HepG2 (cell line): ENCODE results near the gene NANOGP8. TPM values are rescaled to one million over a fixed set of nuclear protein-coding genes. Genes with fewer than 3 reads are reported as not detected.

Source experiments
- ATAC-seq: fragments of 200-7000 bp; cut with Tn5 transposase; 3 replicates; pipeline ENCODE4 v1.9.1; 2020; ENCODE audit warnings: mild to moderate bottlenecking, moderate library complexity
- BruUV-seq: library from RNA; stranded (reverse); fragments of 400-500 nt; replicated peaks from 2 replicates; lab custom pipeline; 2021; lab: Mats Ljungman, UMichigan
- CTCF ChIA-PET: fragments of 300-600 bp; formaldehyde crosslinking; extraction: SDS; loops from one replicate; lab custom pipeline; 2021; ENCODE audit warnings: low total read pairs, inconsistent platforms, low intra/inter-chr PET ratio; lab: Yijun Ruan, JAX
- POLR2A ChIA-PET: fragments of 350-600 bp; sonication (Branson Sonifier 250); formaldehyde crosslinking; loops from one replicate; lab custom pipeline; 2020; ENCODE audit warnings: antibody characterized with exemption, inconsistent platforms; lab: Yijun Ruan, JAX
- DNase-seq: peaks from one replicate; pipeline ENCODE4 v3.0.0-alpha.2; 2015; ENCODE audit warnings: low spot score
- FAIRE-seq: peaks from 3 replicates; lab custom pipeline; 2011; peaks lifted over from hg19 to GRCh38; lab: Jason Lieb, UNC
- H2AFZ ChIP-seq: one replicate; pipeline ENCODE4 v1.6.1; 2011; ENCODE audit warnings: low read length, inconsistent platforms
- H3K27ac ChIP-seq: fragments of 300-600 bp; 3 replicates; pipeline ENCODE4 v1.8.0; 2011; ENCODE audit warnings: mixed run types, mild to moderate bottlenecking, mixed read lengths, low read length, inconsistent platforms; ENCODE audit not compliant: insufficient read depth; ENCODE audit errors: extremely low read length
- H3K27me3 ChIP-seq, 2 experiments: fragments of 200-600 bp in 1 of 2; 2 replicates in 1 of 2; 3 replicates in 1 of 2; pipeline versions ENCODE4 v1.6.0 to v1.8.0; 2011; ENCODE audit warnings: low read length in 2 of 2, mild to moderate bottlenecking in 2 of 2, moderate library complexity in 2 of 2, inconsistent platforms in 1 of 2; ENCODE audit not compliant: insufficient read depth in 2 of 2, control insufficient read depth in 1 of 2
- H3K36me3 ChIP-seq, 2 experiments: fragments of 200-600 bp in 1 of 2; replicated peaks in 1 of 2; 2 replicates in 1 of 2; 3 replicates in 1 of 2; pipeline versions ENCODE4 v1.5.1 to v1.8.0; 2011; ENCODE audit warnings: low read length in 2 of 2, inconsistent platforms in 1 of 2; ENCODE audit not compliant: insufficient read depth in 2 of 2, control insufficient read depth in 1 of 2
- H3K4me1 ChIP-seq: 2 replicates; pipeline ENCODE4 v1.5.1; 2012; ENCODE audit warnings: low read length, inconsistent platforms; ENCODE audit not compliant: insufficient read depth
- H3K4me2 ChIP-seq: 2 replicates; pipeline ENCODE4 v1.6.0; 2011; ENCODE audit warnings: low read depth, low read length, inconsistent platforms
- H3K4me3 ChIP-seq, 3 experiments: fragments of 200-600 bp in 1 of 3; sonication (generic), shearing (Covaris generic) in 1 of 3; replicated peaks in 1 of 3; 2 replicates each; pipeline ENCODE4 v1.5.1; 2011 to 2016; ENCODE audit warnings: low read length in 3 of 3, inconsistent platforms in 2 of 3, low read depth in 2 of 3, mild to moderate bottlenecking in 2 of 3, control low read depth in 1 of 3, mixed read lengths in 1 of 3; ENCODE audit not compliant: insufficient read depth in 1 of 3
- H3K79me2 ChIP-seq: one replicate; pipeline ENCODE4 v1.6.1; 2011; ENCODE audit warnings: low read length, inconsistent platforms; ENCODE audit not compliant: insufficient read depth
- H3K9ac ChIP-seq: 2 replicates; pipeline ENCODE4 v1.6.0; 2011; ENCODE audit warnings: mild to moderate bottlenecking, low read depth, low read length, inconsistent platforms; ENCODE audit not compliant: insufficient read depth
- H3K9me3 ChIP-seq: 2 replicates; pipeline ENCODE4 v1.5.1; 2012; ENCODE audit warnings: mild to moderate bottlenecking, low read length
- H4K20me1 ChIP-seq: 2 replicates; pipeline ENCODE4 v1.6.0; 2011; ENCODE audit warnings: inconsistent platforms, mild to moderate bottlenecking, low read length, moderate library complexity; ENCODE audit not compliant: insufficient read depth
- BCL3 ChIP-seq: sonication (generic); formaldehyde crosslinking; IDR thresholded peaks from 2 replicates; pipeline ENCODE4 v1.5.1; 2020; ENCODE audit warnings: mild to moderate bottlenecking, missing genetic modification reagents, moderate library complexity
- CREB1 ChIP-seq, 2 experiments: fragments of 450-650 bp in 1 of 2; IDR thresholded peaks; 2 replicates each; pipeline ENCODE4 v1.6.1; 2016 to 2017; ENCODE audit warnings: control low read depth in 1 of 2, mild to moderate bottlenecking in 1 of 2, missing compliant biosample characterization in 1 of 2, missing genetic modification characterization in 1 of 2
- GATA4 ChIP-seq: sonication (generic); IDR thresholded peaks from 2 replicates; pipeline ENCODE4 v1.6.1; 2016; ENCODE audit warnings: antibody characterized with exemption, low read depth, borderline replicate concordance
- MYPOP ChIP-seq: sonication (generic); formaldehyde crosslinking; IDR thresholded peaks from 2 replicates; pipeline ENCODE4 v1.8.1; 2023; ENCODE audit warnings: mild to moderate bottlenecking, moderate library complexity, missing genetic modification reagents
- SAP130 ChIP-seq: IDR thresholded peaks from 2 replicates; pipeline ENCODE4 v1.6.1; 2016; ENCODE audit warnings: low read depth
- SNAPC2 ChIP-seq: sonication (generic); formaldehyde crosslinking; IDR thresholded peaks from 2 replicates; pipeline ENCODE4 v1.8.1; 2022; ENCODE audit warnings: mild to moderate bottlenecking, missing genetic modification reagents
- TOE1 ChIP-seq: sonication (generic); formaldehyde crosslinking; IDR thresholded peaks from 2 replicates; pipeline ENCODE4 v1.4.0; 2020; ENCODE audit warnings: mild to moderate bottlenecking, missing genetic modification reagents
- XRCC5 ChIP-seq: fragments of 200-400 bp; formaldehyde crosslinking; optimal IDR thresholded peaks from 2 replicates; pipeline ENCODE3; 2017; ENCODE audit warnings: mild to moderate bottlenecking, low read length
- ZFP90 ChIP-seq: sonication (generic); formaldehyde crosslinking; IDR thresholded peaks from 2 replicates; pipeline ENCODE4 v1.8.0; 2022; ENCODE audit warnings: missing genetic modification reagents, mild to moderate bottlenecking, inconsistent platforms, borderline replicate concordance
- ZNF234 ChIP-seq: sonication (generic); formaldehyde crosslinking; conservative IDR thresholded peaks from 2 replicates; pipeline ENCODE4 v1.5.1; 2020; ENCODE audit warnings: mild to moderate bottlenecking, missing genetic modification reagents
- ZNF512 ChIP-seq: sonication (generic); formaldehyde crosslinking; IDR thresholded peaks from 2 replicates; pipeline ENCODE4 v1.4.0; 2020; ENCODE audit warnings: mild to moderate bottlenecking, missing genetic modification reagents
- WGBS: methylation state at CpG from one replicate; pipeline ENCODE4 v1.1.6; 2017; ENCODE audit warnings: low lambda C conversion rate; 5-methylcytosine and 5-hydroxymethylcytosine counted together
- in situ Hi-C: cut with HindIII; loops from 2 replicates; pipeline ENCODE4 v1.10.0; 2017; ENCODE audit warnings: low pct_unique_long_range_greater_than_20kb; ENCODE audit not compliant: extremely low pct_ligation_motif_present
- intact Hi-C: fragments of 100-400 bp; cut with micrococcal nuclease; formaldehyde crosslinking; loops from one replicate; pipeline ENCODE4 v1.10.0; 2022; ENCODE audit not compliant: unreplicated experiment
- polyA plus RNA-seq, 8 experiments: library from polyadenylated mRNA; depleted of rRNA in 3 of 8; stranded (reverse) in 7 of 8; unstranded in 1 of 8; fragments of >200 nt; fragmentation: Illumina TruSeq in 4 of 8; extraction: Trizol in 4 of 8; gene quantifications; 2 replicates each; pipeline versions ENCODE4 v1.2.1 to v1.2.3, GENCODE V29; 2011 to 2016; ENCODE audit warnings: low read depth in 4 of 8, missing spikeins in 1 of 8, mixed read lengths in 1 of 8; ENCODE audit not compliant: insufficient read depth in 1 of 8
- total RNA-seq, 5 experiments: library from RNA; depleted of rRNA; stranded (reverse); fragments of >200 nt; fragmentation: Illumina TruSeq; extraction: Trizol; gene quantifications; 2 replicates each; pipeline ENCODE4 v1.2.3, GENCODE V29; 2016; ENCODE audit warnings: low read depth in 1 of 5
- TF ChIP-seq, protein P1 (sequence below): sonication (generic); formaldehyde crosslinking; IDR thresholded peaks from 2 replicates; pipeline ENCODE4 v1.4.0; 2020; ENCODE audit warnings: mild to moderate bottlenecking, low read depth, missing genetic modification reagents
- TF ChIP-seq, protein P2 (sequence below): sonication (generic); formaldehyde crosslinking; IDR thresholded peaks from 2 replicates; pipeline ENCODE4 v1.4.0; 2020; ENCODE audit warnings: mild to moderate bottlenecking, missing genetic modification reagents
- TF ChIP-seq, protein P3 (sequence below): sonication (generic); formaldehyde crosslinking; IDR thresholded peaks from 2 replicates; pipeline ENCODE4 v1.5.1; 2020; ENCODE audit warnings: missing genetic modification reagents, mild to moderate bottlenecking, borderline replicate concordance
- TF ChIP-seq, protein P4 (sequence below): IDR thresholded peaks from 2 replicates; pipeline ENCODE4 v1.6.1; 2012; ENCODE audit warnings: low read depth, low read length, improper control_type of control experiment

NANOGP8 gene
- total and polyA plus RNA-seq, 2 of the 13 experiments (the other 11 are each of a cell fraction or from before 2014, with no cell fraction given) = 0.27 TPM; not detected in 1

DNA sequence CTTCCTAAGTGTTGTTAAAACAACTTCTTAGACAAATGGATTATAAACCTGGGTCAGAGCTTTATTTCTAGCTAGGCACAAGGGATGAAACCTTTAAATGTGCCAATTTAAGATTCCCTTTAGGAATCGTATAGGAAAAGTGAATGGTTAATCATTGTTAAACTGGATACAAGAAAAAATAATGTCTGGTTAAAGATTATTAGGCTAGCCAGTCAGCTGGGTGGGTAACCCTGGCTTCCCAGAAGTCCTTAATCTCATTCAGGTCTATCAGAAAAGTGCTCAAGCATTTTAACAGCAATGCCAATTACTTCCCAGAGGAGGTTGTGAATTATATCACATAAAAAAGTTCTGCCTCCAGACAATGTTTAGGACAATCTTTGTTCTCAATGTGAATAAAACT is 37.6 kb downstream of the NANOGP8 start:
- no peak overlapping the region for H2AFZ ChIP-seq
- ATAC-seq (no peak), DNase-seq (no peak), FAIRE-seq (no peak)
- peaks cover 6% of the 10 kb centered on the region; the same call in 1 of the 2 replicates for H3K4me1 ChIP-seq
- WGBS = 6% methylated on average over 1 of the region's 1 CpG
- BruUV-seq = no TSS peak
- ChIA-PET CTCF (no interaction called here), POLR2A (no interaction called here)
- no peaks in the 10 kb centered on the region for H3K9me3 ChIP-seq
- no peak overlapping the region for H3K4me3 ChIP-seq
- intact Hi-C loops = no loop called here
- no peak overlapping the region for H3K9ac ChIP-seq
- H3K27ac ChIP-seq = no peak overlapping the region
- H3K36me3 ChIP-seq = no peaks in the 10 kb centered on the region
- in situ Hi-C loops = no loop called here
- no peak overlapping the region for H3K4me2 ChIP-seq
- no peaks in the 10 kb centered on the region for H3K27me3 ChIP-seq
- TF ChIP-seq TOE1 (CRISPR knock-in tag) = no peak
- TF ChIP-seq ZNF512 = no peak
- no peak for TF ChIP-seq XRCC5
- no peak for TF ChIP-seq ZFP90
- no peak for TF ChIP-seq SAP130
- TF ChIP-seq, protein P1, sequence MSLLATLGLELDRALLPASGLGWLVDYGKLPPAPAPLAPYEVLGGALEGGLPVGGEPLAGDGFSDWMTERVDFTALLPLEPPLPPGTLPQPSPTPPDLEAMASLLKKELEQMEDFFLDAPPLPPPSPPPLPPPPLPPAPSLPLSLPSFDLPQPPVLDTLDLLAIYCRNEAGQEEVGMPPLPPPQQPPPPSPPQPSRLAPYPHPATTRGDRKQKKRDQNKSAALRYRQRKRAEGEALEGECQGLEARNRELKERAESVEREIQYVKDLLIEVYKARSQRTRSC = no peak
- TF ChIP-seq, protein P2, sequence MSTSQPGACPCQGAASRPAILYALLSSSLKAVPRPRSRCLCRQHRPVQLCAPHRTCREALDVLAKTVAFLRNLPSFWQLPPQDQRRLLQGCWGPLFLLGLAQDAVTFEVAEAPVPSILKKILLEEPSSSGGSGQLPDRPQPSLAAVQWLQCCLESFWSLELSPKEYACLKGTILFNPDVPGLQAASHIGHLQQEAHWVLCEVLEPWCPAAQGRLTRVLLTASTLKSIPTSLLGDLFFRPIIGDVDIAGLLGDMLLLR (CRISPR knock-in tag) = no peak
- no peak for TF ChIP-seq CREB1 (IDR thresholded peaks at IDR 0.05)
- TF ChIP-seq CREB1 (CRISPR knock-in tag; IDR thresholded peaks at IDR 0.05) = no peak
- no peak for TF ChIP-seq ZNF234 (CRISPR knock-in tag)
- no peak for TF ChIP-seq SNAPC2 (CRISPR knock-in tag)
- TF ChIP-seq MYPOP (CRISPR knock-in tag) = no peak
- no peak for TF ChIP-seq GATA4
- TF ChIP-seq, protein P3, sequence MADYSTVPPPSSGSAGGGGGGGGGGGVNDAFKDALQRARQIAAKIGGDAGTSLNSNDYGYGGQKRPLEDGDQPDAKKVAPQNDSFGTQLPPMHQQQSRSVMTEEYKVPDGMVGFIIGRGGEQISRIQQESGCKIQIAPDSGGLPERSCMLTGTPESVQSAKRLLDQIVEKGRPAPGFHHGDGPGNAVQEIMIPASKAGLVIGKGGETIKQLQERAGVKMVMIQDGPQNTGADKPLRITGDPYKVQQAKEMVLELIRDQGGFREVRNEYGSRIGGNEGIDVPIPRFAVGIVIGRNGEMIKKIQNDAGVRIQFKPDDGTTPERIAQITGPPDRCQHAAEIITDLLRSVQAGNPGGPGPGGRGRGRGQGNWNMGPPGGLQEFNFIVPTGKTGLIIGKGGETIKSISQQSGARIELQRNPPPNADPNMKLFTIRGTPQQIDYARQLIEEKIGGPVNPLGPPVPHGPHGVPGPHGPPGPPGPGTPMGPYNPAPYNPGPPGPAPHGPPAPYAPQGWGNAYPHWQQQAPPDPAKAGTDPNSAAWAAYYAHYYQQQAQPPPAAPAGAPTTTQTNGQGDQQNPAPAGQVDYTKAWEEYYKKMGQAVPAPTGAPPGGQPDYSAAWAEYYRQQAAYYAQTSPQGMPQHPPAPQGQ (CRISPR knock-in tag) = no peak
- no peak for TF ChIP-seq BCL3 (CRISPR knock-in tag)
- TF ChIP-seq, protein P4, sequence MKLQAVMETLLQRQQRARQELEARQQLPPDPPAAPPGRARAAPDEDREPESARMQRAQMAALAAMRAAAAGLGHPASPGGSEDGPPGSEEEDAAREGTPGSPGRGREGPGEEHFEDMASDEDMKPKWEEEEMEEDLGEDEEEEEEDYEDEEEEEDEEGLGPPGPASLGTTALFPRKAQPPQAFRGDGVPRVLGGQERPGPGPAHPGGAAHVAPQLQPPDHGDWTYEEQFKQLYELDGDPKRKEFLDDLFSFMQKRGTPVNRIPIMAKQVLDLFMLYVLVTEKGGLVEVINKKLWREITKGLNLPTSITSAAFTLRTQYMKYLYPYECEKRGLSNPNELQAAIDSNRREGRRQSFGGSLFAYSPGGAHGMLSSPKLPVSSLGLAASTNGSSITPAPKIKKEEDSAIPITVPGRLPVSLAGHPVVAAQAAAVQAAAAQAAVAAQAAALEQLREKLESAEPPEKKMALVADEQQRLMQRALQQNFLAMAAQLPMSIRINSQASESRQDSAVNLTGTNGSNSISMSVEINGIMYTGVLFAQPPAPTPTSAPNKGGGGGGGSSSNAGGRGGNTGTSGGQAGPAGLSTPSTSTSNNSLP = no peak
- TF ChIP-seq, all 625 proteins: peak for 0
- Histone ChIP-seq H4K20me1 (no peaks in the 10 kb centered on the region), H3K79me2 (no peaks in the 10 kb centered on the region)
